GM21576 (cell line): ENCODE results near the gene MTCH2.

Source experiments
- ATAC-seq: cut with Tn5 transposase; IDR thresholded peaks from one replicate; pipeline ENCODE4 v1.9.1; 2021; ENCODE audit warnings: mild to moderate bottlenecking, moderate library complexity; ENCODE audit not compliant: unreplicated experiment

Gene MTCH2

DNA sequence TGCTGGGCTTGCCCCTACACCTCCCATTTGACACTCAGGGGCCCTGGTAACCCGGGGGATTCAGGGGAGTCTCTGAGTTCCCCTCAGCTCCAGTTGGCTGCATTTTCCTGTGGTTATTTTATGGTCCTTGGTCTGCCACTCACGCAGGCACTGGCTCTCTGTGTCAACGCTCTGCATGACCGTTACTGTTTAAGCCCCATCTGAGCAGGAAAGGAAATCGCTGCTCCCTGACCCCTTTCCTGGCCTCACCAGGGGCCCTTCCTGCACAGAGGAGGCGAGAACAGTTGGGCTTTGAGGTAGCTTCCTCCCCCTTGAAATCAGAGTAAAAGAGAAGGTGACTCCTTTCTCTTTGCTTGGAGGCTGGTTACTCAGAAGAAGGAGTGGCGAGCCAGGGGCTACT lies 50.6 kb downstream of the MTCH2 start:
- no peak for ATAC-seq

DNA sequence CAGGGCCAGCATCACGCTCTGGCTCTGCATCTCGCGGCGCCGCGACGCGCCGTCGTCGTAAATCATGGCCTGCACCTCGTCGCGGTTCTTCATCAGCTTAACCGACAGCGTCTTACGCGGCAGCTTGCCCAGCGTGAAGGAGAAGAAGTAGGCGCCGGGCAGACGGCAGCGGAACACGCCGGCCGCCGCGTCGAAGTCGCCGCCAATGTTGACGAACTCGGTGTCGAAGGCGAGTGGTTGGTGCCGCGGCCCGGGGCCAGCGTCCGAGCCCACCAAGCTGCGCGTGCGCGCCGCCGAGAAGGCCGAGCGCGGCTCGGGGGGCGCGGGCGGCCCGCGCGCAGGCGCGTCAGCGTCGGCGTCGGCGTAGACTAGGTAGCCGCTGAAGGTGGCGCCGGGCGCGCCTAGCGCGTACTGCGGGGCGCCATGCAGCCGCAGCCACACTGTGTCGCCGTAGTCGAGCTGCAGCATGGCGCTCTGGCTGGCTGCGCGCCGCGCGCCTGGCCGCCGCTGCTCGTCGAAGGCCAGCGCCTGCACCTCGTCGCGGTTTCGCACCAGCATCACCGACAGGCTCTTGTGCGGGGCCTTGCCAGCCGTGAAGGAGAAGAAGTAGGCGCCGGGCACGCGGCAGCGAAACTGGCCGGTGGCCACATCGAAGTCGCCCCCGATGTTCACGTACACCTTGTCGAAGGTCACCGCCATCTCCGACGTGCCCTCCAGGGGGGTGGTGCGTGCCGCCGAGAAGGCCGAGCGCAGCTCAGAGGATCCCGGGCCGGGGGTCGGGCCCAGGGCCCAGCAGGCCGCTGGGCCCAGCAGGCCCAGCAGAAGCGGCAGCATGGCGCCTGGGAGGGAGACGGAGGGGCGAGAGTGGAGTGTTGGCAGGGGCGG lies 52.1 kb downstream of the MTCH2 start:
- ATAC-seq = no peak

DNA sequence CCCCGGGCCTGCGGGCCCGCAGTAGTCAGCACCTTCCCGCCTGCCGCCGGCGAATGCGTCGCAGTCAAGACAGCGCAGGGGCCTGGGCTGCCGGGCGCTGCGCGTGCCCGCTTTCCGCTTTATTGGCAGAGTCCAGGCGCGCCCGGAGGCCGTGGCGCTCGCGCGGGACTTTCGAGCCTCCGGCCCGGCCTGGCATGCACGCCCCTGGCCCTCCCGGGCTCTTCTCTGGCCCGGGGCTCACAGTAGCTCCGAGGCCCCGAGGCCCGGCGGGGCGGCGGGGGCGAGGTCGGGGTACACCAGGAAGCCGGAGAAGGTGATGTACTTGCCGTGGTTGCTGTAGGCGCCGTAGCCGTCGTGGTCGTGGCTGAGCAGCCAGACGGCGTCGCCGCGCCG lies 52.8 kb downstream of the MTCH2 start:
- ATAC-seq = no peak

GRCh38 chr11:47589118-47589517 lies 53.2 kb downstream of the MTCH2 start:
- no peak for ATAC-seq

DNA sequence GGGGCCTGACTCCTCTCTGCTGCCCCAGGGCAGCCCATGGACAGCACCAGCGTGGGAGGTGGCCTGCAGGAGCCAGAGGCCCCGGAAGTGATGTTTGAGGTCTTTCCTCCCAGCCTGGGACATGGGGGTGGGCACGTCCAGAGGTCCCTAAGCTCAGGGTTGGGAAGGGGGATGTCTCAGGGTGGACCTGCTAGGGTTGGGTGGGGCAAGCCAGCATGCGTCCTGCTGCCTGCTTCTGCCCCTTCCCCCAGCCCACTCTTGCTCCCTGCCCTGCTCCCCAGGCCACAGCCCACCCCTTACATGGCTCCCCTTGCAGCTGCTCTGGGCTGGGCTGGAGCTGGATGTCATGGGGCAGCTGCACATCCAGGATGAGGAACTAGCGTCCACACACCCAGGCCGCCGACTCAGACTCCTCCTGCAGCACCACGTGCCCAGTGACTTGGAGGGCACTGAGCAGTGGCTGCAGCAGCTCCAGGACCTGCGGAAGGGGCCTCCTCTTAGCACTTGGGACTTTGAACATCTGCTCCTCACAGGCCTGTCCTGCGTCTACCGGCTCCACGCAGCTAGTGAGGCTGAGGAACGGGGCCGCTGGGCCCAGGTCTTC lies 54.5 kb downstream of the MTCH2 start:
- ATAC-seq = no peak

- no peak for ATAC-seq
These were observed 55.2 kb downstream of the MTCH2 start for GRCh38 chr11:47587039-47587716.

- ATAC-seq = no peak
These were observed 56.1 kb downstream of the MTCH2 start, which contains the start of gene FAM180B for GRCh38 chr11:47586098-47586855. FAM180B (plus strand) TSS chr11:47586678; CDS start chr11:47586769, 91 bp downstream.

GRCh38 chr11:47583844-47584243 lies 58.5 kb downstream of the MTCH2 start:
- no peak for ATAC-seq

DNA sequence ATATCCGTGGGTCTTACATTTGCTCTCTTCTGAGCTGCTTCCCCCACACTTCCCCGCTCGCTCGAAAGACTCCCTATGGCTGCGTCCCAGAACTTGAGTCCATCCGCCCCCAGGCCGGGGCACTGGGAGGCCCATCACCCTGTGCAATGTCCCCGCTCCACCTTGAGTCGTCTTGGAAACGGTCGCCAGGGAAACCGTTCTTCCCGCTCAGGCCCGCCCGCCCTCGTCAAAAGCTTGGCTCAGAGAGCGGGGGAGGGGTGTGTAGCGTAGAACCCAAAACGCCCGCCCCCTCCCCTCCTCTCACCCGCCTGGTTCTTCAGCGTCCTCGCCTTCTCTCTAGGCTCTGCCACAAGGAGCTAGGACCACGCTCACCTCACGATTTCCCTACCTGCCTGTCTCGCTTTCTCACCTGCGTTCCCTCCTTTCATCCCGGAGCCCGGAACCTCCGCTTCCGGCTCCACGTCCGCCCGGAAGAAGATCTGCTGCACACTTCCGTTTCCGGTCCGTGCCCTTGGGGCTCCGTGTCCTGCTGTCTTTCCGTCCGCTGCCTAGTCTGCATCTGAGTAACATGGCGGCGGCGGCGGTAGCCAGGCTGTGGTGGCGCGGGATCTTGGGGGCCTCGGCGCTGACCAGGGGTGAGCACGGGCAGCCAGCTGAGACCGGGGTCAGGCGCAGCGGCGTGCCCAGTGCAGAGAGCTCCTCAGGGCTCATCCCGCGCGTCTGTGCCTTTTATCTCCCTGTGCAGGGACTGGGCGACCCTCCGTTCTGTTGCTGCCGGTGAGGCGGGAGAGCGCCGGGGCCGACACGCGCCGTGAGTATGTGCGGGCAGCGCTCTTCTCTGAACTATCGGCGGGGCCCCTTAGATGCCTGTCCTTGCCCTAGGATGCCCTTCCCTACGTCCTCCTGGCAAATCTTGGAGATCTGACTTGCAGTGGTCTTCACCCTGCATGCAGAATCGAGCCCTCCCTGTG lies 63.5 kb downstream of the MTCH2 start, which contains the start of the genes KBTBD4 and NDUFS3:
Gene KBTBD4, minus strand, starts transcription at position 447 of the 971 bp plus-strand sequence. Its CDS starts 19 bp downstream, at position 428.
Gene NDUFS3, plus strand, starts transcription at position 551 of the 971 bp plus-strand sequence. Its CDS starts 18 bp downstream, at position 569.
- peak; percentile 92 for ATAC-seq

GRCh38 chr11:47577460-47578041 lies 64.8 kb downstream of the MTCH2 start:
- no peak for ATAC-seq

- ATAC-seq = no peak
These were observed 69.0 kb downstream of the MTCH2 start for GRCh38 chr11:47573321-47573720.

DNA sequence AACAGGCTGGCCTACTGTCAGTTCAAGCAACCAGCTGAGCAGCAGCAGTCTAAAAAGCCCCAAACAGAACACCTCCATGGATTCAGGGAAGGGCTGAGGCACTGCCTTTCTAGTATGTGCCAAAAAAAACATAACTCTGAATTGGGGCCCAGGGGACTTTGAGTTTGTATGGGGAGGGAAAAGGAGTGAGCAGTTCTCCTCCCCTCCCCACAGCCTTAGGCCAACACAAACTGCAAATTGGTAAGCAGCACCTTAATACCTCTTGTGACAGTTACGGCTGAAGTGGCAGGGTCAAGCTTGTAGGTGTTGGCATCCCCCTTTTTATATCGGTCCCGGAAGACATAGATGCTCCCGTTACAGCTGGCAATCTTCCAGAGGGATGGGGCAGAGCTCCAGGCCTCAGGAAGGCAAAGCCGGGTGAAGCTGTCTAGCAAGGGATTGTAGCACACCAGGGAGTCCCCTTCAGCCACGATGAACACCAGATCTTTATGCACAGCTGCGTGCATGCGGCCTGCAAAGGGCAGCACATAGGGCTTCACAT lies 69.6 kb downstream of the MTCH2 start:
- no peak for ATAC-seq

- ATAC-seq = no peak
These were observed 70.5 kb downstream of the MTCH2 start for GRCh38 chr11:47571895-47572294.

GRCh38 chr11:47571357-47571729 lies 71.0 kb downstream of the MTCH2 start:
- ATAC-seq = no peak

DNA sequence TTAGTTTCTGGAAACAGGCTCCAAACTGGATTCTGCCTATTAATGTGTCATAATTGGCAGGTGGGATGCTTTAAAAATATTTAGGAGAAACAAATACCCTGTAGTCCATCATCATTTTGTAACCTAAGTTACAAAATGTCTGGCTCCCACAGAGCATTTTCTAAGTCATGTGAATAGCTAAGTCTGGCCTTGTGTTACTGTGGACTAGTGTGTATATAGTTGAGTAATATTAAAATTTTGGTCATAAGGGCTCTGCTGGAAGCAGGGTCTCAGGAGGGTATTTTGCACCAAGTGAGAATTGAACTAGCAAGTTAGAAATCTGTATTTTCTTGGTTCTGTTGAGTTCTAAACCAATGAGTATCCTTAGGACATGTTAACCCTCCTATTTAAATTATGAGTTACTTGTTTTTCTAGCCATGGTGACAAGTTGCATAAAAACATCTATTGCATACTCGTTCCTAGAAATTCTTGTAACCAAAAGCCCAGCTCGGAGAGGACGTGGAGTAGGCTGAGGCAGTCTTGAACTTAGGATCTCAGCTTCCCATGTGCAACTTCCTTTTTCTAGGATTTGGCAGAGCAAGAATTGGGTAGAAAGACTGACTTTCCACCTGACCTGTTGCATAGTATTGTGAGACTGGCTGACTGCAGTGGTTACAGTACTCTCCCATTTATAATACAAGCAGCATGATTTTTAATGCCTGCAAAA lies 71.6 kb downstream of the MTCH2 start:
- no peak for ATAC-seq

GRCh38 chr11:47569646-47570045 lies 72.7 kb downstream of the MTCH2 start:
- no peak for ATAC-seq
